GM21423 (cell line): Measurements from ENCODE around the gene DNAI1.
"Not testable (repeated sequence)": the region's sequence is repeated elsewhere in the genome, so short reads cannot be mapped to it uniquely, and the experiment has no call there.

ENCODE experiments used
- ATAC-seq: cut with Tn5 transposase; IDR thresholded peaks from one replicate; pipeline ENCODE4 v1.9.1; 2021; ENCODE audit warnings: mild to moderate bottlenecking, moderate library complexity; ENCODE audit not compliant: unreplicated experiment

The DNAI1 gene

DNA sequence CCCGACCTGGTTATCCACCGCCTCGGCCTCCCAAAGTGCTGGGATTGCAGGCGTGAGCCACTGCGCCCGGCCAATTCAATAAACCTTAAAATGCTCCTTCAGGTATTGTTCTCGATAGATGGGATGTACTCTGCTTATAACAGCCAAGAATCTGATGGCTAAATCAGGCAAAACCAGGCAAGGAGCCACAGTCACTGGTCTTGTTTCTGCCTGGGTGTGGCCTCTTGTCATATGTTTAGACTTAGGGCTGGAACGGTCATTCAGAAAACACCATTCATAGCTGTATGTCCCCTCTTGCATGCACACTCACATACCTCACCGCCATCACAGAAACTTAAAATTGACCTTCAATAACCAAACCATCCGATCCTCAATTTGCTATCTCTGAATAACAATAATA, 8.0 kb upstream of the DNAI1 start:
- ATAC-seq, result no peak

DNA sequence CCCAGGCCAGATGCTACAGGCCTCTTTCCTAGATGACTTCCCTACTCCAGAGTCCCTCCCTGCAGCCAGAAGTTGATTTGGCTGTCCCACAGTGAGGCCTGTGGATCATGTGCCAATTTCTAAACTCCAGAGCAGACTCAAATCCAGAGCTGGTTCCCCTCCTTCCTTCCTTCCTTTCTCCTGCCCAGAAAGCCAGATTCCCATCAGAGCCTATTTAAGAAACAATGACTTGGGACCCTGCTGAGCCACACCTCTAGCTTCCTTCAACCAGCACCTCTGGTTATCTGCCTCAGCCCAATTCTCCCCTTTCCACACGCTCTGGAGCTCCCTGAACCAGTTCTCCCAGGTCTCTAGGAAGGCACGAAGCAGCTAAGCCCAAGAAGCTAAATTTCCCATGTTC, 7.5 kb upstream of the DNAI1 start:
- ATAC-seq, result no peak

DNA sequence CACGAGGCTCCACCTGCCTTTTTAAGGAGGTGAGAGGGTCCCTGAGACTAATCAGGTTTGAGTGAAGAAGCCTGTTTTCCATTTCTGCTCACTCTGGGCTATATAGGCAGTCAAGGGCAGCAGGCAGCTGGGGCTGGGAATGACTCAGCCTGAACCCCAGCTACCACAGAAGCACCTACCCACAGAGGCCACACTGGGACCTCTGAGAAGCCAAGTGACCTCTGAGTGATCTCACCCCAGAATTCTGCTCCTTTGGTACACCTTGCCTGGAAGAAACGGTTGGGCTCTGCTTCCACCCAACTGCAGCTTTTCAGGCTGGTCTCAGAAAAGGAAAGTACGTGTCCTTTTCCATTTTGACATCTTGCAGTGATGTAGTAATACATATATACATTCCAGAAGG, 7.1 kb upstream of the DNAI1 start:
- ATAC-seq, result no peak

DNA sequence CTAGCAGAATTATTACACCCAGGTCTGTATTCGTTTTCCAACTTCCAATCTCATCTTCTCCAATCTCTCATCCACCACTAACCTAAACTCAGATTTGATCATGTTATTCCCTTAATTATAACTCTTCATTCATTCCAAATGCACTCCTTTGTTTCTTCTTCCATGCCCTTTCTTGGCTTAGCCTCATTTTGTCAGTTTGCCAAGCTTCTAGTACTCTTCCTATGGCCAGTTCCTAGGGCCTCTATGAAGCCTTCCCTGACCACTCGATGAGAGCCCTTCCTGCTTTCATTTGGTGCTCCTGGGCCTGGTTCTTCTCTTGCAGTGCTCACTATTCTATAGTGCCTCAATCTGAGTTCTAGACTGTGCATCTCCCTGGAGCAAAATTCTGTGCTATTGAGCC, 6.0 kb upstream of the DNAI1 start:
- ATAC-seq, result no peak

DNA sequence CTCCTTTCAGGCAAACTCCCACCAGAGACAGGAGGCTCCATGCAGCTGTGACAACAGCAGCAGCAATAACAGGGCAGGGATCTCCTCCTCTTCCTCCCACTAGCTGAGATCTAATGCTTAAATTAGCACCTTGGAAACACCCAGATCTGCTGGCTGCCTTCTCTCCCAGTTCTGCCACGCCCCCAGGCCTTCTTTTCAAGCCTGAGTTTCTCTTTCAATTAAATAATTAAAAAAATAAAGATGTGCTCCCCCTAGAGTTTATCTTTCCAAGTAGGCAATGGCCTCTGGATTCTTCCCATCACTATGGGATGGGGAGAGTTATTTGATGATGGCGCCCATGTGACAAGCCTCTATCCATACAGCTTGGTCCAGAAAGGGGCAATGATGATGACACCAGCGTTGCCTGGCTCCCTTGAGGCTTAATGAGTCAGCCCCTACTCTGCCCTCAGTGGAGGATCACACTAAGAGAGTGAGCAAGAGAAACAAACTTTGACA, 4.0 kb upstream of the DNAI1 start:
- no peak for ATAC-seq

DNA sequence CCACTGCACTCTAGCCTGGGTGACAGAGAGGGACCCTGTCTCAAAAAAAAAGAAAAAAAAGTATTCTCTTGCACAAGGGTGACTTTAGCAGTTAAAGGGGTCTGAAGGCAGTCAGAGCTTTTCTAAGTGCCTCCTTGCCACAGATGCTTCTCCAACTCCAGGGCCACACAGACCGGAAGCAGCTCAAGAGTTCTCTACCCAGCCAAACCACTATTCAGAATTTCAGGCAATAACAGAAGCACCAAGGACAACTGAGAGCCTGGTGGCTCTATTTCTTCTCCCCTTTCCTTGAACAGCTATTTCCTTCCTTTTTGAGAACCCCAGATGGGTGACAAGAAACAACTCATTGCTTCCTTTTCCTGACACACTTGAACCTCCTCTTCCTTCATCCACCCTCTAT, 2.5 kb upstream of the DNAI1 start:
- ATAC-seq, result no peak

DNA sequence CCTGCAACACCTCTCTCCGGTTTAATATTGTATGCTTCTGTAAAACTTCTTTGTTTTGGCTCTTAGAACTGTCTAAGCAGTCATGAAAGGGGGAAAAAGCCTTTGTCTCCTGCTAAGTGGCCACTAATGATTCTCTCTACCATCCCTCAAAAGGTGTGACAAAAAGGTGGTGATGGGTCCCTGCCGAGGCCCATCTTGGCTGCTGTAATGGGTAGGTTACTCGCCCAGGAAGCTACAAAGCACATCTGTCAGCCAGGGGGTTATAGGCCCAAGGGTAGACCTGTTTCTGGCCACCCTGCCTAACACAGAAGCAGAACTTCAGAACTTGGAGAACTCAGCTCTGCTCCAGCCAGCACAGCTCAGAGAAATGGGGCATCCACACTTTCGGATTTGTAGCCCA, 1.9 kb upstream of the DNAI1 start:
- no peak for ATAC-seq

DNA sequence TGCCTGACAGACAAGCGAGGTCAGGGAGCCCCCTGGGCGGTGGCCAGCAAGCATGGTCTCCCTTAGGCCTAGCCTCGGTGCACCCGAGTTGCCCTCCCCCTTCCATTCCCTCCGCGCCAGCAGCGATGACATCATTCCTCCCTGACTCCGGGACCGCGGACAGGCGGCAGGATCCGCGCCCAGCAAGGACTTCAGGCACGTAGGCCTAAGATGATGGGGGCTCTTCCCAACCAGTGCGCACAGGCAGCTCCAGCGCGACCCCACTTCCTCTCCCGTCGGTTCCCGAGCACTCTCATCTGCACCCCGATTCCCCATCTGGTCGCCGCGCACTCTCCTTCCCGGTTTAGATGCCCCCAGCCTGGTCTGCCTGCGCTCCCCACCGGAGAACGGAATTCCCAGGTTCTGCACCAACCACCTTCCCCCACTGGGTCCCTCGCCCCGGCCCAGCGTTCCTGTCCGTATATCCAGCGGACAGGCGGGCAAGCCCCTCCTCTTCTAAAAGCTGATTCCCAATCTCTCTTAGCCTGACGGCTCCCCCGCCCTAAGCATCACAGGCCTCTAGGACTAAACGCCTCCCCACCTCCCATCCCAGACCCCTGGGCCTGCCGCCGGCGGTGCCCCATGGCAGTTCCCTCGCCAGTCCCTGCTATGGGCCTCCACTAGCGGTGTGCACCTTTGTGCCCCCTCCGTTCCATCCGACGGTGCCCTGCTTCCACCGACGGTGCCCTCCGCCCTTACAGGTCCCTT, 1.2 kb upstream of the DNAI1 start:
- no peak for ATAC-seq

DNA sequence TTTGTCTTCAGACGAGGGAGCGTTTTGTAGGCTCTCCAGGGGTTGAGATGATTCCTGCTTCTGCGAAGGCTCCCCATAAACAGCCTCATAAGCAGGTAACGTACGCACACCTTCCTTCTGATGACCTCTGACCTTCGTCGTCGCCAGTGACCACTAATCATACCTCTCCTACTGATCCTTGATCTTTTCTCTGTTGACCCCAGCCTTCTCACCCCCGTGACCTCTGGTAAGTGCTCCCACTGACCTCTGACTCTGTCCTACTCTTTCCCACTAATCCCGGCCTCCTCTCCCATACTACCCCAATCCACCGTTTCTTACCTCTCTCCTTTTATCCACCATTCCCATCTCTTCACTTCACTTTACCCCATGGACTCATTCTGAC, 345 bp downstream of the DNAI1 start:
- no peak for ATAC-seq

DNA sequence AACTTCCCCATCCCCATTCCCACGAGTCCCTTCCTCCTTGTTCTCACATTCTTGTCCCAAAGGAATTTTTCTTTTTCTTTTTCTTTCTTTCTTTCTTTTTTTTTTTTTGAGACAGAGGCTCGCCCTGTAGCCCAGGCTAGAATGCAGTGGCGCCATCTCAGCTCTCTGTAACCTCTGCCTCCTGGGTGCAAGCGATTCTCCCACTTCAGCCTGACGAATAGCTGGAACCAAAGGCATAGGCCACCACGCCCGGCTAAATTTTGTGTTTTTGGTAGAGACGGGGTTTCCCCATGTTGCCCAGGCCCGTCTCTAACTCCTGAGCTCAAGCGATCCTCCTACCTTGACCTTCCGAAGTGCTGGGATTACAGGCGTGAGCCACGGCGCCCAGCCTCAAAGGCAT, 751 bp downstream of the DNAI1 start:
- ATAC-seq, result no peak

DNA sequence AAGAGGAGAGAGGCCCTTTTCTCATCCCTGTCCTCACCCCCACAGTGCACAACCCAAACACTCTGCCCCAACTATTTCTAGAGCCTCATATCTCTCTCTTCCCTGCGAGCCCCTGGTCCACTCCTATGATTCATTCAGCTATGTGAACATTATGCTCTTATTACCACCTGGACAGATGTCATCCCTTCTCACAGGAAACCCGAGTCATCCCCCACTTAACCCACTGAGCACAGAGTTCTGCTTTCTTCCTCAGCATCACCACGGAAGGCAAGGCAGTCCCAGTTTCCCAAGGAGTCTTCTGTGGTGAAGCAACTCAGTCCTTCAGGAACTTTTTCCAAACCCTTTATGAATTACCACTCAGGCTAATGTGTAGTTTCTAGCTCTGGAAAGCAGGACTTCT, 1.3 kb downstream of the DNAI1 start:
- ATAC-seq, result no peak

DNA sequence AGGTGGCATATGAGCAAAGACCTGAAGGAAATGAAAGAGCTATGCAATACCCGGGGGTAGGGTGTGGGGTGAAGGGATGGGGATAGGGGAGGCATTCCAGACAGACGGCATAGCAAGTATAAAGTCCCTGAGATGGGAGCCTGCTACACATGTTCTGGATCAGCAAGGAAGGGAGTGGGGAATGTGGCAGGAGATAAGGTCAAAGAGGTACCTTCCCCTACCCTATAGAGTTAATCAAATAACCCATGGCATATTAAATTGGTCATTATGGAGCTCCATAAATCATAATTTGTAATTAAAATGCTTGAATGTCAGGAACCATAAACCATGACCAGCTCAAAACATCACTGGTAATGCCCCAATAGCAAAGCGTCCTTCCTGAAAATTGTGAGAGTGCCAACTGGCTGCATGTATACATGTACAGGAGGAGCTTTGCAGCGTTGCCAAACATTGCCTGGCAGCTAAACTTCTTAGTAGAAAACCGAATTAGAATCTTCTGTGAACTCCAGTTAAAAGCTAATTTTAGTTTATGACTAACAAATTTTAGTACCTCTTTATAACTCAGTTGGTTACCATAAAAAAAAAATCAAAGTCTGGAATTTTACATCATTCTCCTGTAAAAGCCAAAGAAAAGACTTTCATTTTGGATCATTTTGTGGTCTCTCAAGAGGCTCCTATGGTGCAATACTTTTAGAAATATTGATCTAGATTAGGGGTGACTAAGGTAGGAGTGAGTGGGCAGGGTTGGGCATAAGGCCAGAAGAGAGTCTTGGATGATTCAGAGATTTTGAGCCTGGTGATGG, 4.7 kb downstream of the DNAI1 start:
- no peak for ATAC-seq

DNA sequence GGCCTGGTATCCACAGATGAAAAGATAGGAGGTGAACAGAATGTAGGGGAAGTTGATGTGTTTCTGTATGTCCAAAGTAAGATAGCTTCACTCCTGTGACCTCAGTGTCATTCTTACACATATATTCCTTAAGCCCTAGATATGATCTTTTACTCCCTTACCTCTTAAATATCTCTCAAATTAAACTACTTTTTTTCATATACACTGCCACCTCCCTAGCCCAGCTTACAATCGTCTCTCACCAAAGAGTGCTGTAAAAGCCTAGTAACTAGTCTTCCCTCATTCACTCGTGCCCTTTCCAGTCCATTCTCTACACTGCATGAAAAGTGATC, 5.3 kb downstream of the DNAI1 start:
- no peak for ATAC-seq

DNA sequence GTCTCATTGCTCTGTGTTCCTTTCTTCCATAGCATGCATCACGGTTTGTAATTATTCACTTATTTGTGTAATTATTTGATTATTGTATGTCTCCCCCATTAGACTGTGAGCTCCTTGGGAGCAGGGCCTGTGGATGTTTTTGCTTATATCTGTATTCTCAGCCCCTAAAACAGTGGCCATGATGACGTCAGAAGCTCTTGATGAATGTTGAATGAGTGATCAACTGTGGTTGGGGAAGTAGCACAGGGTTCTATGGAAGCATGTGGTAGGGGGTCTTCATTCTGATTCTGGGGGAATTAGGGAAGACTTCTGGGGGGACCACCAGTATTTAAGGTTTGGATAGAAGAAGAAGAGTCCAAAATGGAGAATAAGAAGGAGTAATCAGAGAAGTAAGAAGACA, 6.0 kb downstream of the DNAI1 start:
- ATAC-seq, result no peak

DNA sequence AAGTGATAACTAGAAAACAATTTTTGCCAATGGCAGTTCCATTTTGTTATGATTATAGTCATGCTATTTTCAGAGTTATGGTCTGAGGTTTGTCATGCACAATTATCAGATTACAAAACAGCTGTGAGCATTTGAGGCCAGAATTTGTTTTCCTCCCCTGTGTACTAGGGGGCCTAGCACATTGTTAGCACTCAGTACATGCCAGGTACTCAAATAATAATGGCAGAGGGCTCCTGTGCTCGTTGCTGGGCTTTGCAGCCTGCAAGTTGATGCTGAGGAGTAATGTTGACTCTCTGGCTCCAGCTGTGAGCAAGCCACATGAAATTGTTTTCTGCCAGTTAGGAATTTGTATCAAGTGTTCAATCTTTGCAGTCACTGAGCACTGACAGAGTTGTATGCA, 6.9 kb downstream of the DNAI1 start:
- ATAC-seq, result no peak

DNA sequence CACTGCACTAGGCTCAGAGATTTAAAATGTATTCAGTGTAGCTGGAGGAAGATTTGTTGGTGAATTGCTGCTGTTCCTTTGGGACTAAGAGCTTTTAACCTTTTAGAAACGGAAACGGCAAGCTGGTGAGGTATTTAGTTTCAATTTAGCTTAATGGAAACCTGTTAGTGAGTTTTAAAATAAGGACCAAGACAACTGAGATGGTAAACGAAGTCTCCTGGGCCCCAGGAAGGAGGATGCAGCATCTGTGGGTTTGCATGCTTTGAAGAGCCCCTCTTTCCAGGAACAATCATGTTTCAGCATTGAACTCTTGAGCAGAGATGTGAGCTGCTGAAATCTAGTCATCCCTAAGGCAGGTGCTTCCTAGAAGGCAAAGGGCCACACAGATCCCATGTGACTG, 16.5 kb downstream of the DNAI1 start:
- ATAC-seq, result no peak

DNA sequence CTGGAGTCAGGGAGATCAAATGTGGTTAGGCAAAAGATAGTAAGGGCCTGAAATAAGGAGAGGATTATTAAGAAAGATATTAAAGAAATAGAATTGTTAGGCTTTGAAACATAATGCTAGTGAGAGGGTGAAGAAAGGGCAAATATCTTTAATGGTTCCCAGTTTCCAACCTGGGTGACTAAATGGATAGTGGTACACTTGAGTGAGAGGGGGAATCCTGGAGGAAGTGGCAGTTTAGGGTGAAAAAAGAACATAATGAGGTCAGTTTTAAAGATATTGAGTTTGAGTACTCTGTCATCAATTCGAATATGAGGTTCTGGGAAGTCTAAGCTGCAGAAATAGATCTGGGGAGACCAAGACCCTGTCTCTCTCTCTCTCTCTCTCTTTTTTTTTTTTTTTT, 18.9 kb downstream of the DNAI1 start:
- ATAC-seq, result no peak

DNA sequence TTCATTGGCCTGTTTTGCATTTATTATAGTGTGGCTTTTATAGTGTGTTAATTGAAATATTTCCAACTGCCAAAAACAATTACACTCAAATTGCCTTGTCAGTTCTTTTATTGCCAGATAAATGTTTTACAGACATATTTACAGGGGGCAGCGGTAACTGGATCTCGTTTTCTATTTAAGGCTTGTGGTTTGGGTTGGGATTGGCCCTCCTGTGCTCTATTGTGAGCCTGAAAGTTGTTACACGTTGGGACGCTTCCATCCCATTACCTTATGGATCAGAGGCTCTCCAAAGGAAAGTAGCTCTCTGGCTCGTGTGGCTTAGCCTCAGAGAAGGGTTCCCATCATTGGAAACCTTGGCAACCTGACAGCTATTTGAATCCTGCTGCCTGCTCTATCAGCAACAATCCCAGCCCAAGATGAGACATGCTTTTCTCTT, 20.8 kb downstream of the DNAI1 start:
- ATAC-seq, result no peak

DNA sequence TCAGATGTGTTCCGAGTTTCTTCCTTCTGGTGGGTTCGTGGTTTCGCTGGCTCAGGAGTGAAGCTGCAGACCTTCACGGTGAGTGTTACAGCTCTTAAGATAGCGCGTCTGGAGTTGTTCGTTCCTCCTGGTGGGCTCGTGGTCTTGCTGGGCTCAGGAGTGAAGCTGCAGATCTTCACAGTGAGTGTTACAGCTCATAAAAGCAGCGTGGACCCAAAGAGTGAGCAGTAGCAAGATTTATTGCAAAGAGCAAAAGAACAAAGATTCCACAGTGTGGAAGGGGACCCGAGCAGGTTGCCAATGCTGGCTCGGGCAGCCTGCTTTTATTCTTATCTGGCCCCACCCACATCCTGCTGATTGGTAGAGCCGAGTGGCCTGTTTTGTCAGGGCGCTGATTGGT, 23.0 kb downstream of the DNAI1 start:
- ATAC-seq, result not testable (repeated sequence)

DNA sequence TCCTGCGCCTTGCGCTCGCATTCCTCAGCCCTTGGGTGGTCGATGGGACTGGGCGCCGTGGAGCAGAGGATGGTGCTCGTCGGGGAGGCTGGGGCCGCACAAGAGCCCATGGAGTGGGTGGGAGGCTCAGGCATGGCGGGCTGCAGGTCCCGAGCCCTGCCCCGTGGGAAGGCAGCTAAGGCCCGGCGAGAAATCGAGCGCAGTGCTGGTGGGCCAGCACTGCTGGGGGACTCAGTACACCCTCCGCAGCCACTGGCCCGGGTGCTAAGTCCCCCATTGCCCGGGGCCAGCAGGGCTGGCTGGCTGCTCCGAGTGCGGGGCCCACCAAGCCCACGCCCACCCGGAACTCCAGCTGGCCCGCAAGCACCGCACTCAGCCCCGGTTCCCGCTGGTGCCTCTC, 24.1 kb downstream of the DNAI1 start:
- ATAC-seq, result not testable (repeated sequence)

DNA sequence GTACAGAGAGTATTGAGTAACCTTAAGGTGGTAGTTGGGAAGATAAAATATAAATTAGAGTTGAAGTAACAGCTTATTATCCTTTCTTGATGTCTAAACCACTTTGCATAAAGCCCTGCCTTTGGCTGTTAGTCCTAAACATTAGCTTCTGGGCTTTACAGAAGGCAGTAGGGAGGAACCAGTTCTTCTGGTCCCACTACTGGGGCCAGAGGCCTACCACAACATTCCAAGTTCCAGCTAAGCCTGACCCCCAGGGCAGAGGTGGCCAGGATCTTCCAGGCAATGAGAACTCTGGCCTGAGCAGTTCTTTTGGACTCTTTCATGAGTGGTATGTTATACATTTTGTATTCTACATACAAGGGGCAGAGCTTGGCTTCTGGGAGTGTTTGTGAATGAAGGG, 26.1 kb downstream of the DNAI1 start:
- ATAC-seq, result no peak

DNA sequence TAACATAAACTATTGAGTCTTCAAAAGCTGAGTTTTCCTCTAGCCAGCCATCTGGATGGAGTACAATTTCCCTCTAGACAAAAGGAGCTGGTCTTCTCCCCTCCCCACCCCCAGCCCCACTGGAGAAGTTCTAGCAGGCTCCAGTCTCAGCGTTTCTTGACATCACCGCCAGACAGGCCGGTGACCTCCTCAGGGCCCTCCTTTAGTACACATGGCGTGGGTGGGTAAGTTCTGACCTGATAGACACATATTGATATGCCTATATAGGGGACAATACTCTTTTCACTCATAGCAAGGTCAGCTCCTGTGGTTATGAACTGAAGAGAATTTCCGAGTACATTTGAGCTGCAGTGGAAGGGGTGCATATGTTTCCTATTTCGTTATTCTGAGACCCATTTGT, 27.2 kb downstream of the DNAI1 start:
- ATAC-seq, result no peak

DNA sequence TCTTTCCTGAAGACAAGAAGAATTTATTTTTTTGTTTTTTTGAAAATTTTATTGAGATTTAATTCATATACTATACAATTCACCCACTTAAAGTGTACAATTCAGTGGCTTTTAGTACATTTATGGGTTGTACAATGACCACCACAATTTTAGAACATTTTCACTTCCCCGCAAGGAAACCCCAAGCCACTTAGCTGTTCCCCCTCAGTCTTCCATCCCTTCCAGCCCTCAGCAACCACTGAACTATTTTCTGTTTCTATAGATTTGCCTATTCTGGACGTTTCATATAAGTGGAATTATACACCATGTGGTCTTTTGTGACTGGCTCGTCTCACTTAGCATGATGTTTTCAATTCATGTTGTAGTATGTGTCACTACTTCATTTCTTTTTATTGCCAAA, 28.0 kb downstream of the DNAI1 start:
- no peak for ATAC-seq
